CD4-positive, alpha-beta T cell treated with Interleukin-15 for 1 hour (primary cell): ENCODE results near the gene ANKRD42.
A peak's percentile ranks its signal among the peaks of the same experiment; 100 is the strongest.
"Not testable (repeated sequence)": the region's sequence is repeated elsewhere in the genome, so short reads cannot be mapped to it uniquely, and the experiment has no call there.

Source experiments
- DNase-seq: peaks from one replicate; pipeline ENCODE4 v3.0.0-alpha.2; 2020

ANKRD42 gene

DNA sequence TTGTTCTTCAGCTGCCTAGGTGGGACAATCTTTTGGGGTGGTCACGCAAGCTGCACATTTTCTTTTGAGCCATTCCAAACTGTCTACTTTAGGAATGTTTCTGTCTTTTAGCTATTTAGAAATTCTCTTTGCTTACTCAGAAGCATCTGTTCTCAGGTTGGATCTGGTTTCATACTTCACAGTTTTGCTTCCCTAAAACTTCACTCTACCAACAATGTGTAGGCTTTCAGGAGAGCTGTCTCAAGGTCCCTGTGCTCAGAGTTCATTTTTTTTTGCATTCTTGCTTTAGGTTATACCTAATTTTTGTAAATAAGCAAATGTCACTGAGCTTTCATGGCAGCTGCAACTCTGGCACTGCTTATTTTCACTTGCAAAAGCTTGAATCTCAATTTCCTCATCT lies 55.9 kb downstream of the ANKRD42 start:
- DNase-seq: no peak

DNA sequence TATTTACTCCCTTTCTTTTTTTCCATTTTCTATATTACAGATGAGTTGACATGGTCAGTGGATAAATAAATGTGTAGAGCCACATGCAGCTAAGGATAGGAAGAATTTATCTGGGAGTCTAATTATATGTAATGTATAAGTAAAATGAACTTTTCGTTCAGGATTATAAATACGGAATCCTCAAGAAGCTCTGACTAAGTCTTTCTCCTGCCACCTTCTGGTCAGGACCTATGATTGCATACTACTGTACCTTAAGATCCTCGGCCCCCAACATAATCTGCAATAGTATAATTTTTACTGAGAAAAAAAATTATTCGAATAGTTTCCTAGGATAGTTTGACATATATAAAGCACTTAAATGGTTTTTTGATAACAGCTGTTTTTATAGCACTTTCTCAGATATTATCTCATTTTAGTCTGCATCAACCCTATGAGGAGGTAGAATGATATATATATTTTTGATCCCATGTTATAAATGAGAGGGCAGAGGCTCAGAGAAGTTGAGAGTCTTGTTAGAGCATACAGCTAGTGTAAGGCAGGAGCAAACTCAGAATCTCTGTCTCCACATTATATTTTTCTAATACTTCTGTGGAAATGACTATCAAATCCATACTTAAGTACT lies 56.6 kb downstream of the ANKRD42 start:
- DNase-seq: no peak

DNA sequence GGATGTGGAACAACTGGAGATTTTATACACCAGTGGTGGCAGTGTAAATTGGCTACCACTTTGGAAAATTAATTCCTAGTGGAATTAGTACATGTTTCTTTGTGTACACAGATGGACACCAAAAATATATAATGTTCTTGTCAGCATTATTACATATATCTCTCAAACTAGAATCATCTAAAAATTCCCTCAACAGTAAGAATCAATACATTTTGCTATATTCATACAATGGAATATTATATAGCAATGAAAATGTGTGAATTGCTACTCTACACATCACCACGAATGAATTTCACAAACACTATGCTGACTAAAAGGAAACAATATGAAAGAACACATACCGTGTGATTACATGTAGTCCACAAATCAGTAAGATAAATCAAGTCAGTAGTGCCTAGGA lies 58.8 kb downstream of the ANKRD42 start:
- DNase-seq: no peak

DNA sequence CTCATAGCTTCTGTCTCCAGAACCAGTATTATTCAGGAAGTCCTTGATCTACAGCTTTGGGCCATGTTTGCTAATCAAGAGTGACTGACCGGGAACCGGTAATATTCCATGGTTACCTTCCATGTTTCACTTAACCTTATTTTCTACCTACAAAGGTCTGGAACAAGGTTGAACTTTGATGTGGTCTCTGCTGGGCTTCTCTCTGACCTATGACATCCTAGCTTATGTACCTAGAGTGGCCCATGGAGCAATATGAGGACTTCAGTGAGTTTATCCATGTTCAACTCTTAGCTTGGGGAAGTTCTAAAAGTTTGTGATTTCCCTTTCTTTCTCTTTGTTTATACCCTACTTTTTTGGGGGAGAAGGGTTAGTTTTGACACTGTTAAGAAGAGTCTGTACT lies 59.4 kb downstream of the ANKRD42 start:
- DNase-seq: no peak

DNA sequence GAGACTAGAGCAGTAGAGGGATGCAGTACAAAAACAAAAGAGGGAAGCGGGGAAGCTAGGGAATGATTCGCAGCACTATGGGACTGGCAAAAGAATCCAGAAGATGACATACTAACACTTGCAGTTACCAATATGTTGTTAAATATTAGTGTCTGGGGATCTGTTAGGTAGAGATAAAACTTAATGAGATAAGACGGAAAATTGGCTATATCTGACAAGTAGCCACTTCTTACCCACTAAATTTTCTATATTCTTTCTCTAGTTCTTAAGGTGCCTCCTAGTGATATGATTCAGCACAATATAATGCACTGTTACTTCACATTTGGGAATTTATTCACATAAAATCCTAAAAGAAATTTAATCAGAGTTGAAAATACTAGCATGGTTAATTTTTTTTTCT lies 61.9 kb downstream of the ANKRD42 start:
- DNase-seq: no peak

DNA sequence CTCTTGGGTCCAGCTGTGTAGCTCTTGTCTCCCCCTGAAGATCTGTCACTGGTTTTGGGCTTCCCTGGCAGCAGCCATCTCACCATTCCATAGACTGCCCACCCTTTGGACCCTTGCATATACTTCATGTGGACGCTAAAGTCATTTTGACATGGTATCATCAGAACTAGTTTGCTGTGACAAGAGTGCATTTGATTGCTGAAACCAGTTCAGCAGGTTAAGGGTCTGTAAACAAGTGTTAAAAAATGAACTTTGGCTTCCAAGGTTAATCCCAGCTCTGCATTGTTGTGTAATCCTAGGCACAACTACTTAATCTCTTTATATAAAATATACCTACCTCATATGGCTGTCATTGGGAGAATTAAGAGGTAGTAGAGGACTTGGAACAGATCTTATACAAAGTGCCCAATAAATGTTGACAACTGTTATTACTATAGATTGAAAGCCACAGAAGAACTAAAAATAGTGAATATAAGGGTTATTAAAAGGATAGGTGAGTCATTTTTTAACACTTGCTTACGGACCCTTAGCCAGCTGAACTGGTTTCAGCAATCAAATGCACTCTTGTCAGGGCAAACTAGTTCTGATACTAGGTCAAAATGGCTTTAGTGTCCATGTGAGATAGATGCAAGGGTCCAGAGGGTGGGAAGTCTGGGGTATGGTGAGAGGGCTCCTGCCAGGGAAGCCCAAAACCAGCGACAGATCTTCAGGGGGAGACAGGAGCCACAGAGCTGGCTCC lies 63.3 kb downstream of the ANKRD42 start:
- DNase-seq: no peak

DNA sequence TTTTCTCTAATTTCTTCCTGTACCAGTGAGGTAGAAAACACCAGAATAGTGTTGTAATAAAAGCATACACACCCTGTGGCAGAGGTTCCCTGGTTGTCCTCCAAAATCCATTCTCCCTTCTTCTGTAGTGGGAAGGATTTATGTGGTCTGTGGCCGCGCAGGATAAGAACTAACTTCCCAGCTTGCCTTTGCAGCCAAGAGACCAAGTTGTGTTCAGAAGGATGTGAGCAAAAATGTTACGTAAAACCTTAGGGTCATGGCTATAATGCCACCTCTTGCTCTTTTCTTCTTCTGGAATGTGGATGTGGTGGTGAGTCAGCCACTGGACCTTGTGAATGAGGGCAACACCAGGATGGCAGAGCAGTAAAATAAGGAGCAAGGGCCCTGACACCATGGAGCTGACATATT lies 64.3 kb downstream of the ANKRD42 start:
- no peak for DNase-seq

DNA sequence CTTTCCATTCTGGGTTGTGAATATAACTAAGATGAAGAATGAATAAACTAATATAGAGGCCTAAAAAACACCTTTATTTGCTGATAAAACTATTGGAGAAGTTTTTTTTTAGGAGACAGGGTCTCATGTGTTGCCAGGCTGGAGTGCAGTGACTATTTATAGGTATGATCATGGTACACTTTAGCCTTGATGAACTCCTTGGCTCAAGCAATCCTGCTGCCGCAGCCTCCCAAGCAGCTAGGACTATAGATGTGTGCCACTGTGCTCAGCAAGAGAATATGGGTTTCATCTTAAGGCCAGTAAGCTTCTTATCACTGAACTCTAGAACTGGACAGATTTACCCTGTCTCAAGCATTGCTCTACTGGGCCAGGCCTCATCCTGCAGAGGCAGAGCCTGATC lies 66.0 kb downstream of the ANKRD42 start:
- DNase-seq: no peak

DNA sequence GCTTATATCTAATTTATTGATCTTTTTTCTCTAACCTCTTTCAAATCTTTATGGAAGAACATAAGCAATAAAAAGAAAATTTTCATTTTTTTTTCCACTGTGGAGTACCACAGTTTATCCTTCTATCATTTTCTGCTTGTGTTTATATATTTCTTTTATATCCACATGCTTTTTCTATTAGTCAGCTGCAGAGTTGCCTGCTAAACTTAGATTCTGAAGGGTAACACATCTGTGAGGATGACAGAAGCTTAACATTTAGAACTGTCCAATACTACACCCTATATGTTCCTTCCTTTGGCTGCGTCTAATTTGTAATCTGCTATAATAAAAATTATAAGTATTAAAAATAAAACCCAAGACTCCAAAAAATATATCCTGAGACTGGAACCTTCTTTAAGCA lies 71.8 kb downstream of the ANKRD42 start:
- no peak for DNase-seq

DNA sequence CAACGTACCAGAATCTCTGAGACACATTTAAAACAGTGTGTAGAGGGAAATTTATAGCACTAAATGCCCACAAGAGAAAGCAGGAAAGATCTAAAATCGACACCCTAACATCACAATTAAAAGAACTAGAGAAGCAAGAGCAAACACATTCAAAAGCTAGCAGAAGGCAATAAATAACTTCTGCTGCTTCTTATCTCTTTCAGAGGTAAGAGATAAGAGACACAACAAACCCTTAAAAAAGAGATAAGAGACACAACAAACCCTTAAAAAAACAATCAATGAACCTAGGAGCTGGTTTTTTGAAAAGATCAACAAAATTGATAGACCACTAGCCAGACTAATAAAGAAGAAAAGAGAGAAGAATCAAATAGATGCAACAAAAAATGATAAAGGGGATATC lies 75.6 kb downstream of the ANKRD42 start:
- not testable (repeated sequence) for DNase-seq

DNA sequence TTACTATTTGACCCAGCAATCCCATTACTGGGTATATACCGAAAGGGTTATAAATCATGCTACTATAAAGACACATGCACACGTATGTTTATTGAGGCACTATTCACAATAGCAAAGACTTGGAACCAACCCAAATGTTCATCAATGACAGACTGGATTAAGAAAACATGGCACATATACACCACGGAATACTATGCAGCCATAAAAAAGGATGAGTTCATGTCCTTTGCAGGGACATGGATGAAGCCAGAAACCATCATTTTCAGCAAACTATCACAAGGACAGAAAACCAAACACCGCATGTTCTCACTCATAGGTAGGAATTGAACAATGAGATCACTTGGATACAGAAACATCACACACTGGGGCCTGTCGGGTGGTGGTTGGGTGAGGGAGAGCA lies 78.2 kb downstream of the ANKRD42 start:
- DNase-seq: not testable (repeated sequence)

DNA sequence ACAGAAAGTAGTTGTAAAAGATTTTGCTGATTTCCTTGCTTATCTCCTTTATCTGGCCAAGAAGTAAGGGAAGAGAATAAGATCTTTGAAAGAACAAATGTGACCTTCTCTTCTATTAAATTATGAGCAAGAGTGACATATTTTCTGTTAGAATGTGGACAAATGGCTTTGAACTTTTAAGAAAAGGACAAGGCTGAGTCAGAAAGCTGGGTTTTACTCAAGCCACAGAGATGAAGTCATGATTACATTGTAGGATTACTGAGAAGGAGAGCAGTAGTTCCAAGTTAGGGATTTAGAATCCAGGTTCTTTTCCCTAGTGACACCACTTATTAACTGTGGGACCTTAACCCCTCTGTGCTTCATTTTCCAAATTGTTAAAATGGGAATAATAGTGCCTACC lies 79.1 kb downstream of the ANKRD42 start:
- no peak for DNase-seq

DNA sequence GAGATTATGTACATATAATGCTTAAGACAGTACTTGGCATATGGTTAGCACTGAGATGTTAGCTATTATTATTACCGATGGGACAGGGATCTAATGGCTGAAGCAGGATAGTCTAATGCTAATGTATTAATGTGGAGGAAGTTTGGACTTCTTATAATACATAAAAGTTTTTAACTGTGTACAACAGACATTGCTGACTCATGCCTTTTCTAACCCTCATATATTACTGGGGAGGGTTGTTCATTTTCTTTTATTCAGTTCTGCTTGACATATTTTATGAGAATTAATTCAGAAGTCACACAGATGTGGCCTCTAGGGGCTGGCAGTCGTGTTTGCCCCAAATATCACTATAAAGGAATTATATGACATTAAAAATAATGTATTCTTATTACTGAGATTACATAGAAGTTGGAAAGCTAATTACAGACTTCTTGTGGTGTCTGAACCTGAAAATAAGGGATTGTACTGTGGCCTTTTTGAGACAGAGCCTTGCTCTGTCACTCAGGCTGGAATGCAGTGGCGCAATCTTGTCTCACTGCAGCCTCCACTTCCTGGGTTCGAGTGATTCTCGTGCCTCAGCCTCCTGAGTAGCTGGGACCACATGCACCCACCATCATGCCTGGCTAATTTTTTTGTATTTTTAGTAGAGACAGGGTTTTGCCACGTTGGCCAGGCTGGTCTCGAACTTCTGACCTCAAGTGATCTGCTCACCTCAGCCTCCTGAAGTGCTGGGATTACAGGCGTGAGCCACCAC lies 82.6 kb downstream of the ANKRD42 start:
- DNase-seq: no peak

DNA sequence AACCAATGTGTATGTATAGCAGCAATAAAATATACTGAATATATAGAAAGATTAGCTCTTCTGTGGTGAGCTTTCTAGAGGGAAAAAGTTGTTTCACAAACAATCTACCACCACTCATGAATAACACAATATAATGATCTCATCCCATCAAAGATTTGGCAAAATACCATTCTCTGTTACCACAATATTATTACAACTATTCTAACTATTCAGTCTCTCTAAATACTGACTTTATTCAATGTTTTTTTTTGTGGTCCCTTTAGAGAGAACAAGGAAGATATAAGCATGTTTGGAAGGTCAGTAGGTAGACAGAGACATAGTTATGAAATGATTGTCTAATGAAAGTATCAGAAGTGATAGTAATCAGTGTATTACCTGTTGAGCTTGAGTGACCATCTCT lies 84.8 kb downstream of the ANKRD42 start:
- no peak for DNase-seq

DNA sequence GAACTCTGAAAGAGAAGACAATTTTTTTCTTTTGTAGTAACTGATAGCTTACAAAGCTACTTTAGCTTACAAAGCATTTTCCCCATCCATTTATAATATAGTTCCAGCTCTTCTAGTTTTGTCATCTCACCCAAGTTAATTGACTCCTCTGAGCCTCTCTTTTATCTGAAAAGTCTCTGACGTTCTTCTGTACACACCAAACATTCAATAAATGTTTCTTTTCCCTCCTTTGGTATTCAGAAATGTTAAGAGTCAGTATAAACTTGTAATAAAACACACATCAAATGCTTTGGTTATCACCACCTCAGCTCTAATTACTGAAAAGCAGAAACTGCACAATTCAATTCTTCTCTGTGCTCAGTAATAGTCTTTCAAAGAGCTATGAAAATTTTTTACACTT lies 86.7 kb downstream of the ANKRD42 start:
- DNase-seq: no peak

DNA sequence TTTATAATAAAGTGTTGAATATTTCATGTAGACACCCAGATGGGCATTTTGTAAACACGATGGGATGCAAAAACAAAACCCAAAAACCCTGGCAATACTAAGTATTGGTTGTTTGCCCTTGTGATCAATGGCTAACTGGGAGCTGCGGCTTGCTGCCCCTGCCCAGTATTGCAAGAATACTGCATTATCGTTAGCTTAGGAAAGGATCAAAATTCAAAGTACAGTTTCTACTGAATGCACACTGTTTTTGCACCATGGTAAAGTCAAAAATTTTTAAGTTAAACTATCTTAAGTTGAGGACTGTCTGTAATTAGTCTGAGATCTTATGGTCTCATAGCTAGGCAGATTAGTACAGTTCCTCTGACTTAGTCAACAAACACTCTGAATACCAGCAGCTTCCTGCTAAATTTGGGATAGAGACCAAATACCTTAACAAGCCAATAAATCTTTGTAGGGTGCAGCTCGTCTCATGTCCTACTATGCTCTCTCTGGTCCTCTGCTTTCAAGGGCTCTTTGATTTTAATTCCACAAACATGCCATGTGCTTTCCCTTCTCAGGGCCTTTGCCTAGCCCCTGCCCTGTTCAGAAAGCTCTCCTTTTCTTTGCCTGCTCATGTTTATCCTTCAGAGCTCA lies 88.7 kb downstream of the ANKRD42 start:
- DNase-seq: no peak

DNA sequence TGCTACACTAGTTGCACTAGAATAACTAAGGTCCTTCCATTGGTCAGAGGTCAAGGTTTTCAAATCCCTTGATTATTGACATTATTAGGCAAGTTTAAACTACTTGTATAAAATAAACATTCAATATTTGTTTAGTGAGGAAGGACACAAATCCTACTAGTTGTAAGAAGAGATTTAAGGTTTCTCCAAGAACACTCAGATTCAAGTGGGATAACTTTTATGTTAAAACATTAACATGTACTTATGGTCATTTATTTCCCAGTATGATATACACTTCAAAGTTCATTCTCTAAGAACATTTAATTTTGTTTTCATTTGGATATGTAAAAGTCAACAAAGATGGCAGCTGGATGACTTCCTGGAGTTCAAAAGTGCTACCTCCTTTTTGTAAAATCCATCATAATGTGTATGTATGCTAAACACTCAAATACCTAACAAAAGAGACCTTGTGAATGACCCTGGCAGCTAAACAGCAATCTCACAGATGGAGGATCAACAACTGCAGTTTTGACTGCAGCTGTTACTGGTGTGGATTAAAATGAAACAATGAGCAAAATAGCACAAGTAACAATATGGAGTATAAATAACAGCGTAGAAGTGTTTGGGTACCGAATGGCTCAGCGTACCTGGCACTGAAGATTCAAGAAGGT lies 91.1 kb downstream of the ANKRD42 start:
- no peak for DNase-seq

DNA sequence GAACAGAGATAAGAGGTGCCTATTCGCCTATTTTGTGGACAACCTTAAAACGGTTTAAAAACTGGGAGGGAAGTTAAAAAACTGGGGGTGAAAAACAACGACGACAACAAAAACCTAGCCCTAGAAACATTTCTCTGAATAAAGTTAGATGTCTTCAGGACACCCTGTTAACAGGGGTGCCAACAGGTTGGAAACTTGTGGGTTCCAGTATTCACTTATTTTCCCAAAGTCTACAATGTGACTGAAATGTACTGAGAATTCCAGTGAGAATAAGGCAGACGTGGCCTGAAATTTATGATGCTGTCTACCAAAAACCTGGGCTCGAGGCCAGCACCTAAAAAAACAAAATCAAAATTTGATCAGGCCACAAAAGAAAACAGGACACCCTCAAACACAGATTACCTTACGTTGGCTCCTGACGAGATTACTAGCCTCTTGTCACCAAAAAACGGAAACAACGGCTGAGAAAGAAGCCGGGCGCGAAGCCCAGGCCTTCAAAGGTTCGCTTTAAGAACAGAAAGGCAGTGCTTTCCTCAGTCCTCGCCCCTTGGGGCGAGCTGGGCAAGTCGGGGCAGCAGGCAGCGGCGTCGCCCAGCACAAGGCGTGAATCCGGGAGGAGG lies 91.7 kb downstream of the ANKRD42 start:
- DNase-seq: no peak

DNA sequence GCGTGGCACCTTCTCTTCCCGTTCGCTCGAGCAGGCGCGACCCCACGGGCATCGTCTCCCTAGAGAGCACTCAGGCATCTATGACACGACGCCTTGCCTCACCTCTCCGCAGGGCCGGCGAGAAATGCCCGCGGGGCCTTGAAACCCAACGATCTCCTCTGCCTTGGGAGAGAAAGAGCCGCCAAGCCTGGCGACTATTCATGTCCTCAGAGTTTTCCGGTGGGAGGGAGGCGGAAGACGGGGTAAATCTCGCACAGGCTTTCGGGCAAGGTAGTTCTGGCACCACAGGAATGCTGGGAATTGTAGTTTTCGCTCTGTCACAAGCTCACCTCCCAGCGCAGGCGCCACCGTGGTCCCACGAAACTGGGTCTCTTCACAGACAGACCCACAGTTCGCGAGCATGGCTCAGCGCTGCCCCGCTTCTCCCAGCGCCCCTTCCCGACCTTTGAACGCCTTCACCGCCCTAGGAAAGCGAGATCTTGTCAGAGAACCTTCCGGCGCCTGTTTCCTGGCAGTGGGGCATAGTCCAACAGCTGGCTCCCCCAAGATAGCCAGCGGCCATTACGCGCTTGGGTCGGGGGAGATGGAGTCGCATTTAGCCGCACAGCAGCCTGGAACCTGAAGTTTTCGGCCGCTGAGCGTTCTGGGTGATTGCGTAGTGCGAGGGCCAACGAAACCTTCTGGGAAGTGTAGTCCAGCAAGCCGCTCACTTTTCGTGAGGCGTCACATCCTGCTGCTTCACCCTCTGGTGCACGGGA lies 92.4 kb downstream of the ANKRD42 start, which contains the start of gene CCDC90B:
TSS of gene CCDC90B (minus strand) at position 597 of the 758 bp plus-strand sequence. CDS start at position 202, 395 bp downstream.
- DNase-seq: peak; percentile 95

DNA sequence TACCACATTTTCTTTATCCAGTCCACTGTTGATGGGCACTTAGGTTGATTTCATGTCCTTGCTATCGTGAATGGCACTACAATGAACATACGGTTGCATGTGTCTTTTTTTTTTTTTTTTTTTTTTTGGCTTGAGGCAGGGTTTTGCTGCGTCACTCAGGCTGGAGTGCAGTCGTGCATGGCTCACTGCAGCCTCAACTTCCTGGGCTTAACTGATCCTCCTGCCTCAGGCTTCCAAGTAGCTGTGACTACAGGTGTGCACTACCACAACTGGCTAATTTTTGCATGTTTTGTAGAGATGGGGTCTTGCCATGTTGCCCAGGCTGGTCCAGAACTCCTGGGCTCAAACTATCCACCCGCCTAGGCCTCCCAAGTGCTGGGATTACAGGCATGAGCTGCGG lies 94.1 kb downstream of the ANKRD42 start:
- no peak for DNase-seq

DNA sequence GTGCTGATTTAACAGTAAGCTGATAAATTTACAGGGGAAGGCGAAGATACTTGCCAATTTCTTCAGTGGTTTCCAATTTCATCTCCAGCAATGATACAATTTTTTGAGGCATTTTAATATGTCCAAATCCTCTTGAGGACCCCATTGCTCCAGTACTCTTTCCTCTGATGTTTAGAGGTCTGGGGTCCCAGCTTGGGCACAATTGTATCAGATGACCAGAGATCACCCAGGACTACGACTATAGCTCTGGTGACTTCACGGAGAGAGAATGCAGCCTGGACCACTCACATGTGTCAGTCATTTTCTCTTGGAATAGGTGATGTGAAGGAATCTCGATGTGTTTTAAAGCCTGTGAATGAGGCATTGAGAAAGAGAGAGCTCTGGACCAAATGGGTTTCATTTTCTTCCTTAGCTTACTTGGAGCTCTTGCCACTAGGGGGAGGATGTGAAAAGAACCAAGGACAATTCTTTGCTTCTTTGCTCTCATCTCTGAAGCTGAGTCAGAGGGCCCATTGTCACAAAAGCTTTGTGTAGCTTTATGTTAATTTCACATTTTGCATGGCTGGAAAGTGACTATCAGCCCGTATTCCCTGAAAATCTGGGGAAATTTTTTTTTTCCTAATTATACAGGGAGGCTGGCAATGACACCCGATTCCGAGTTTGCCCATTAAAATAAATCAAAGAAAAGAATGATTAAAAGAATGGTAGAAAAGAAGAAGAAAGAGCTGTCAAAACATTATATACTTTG lies 99.4 kb downstream of the ANKRD42 start:
- DNase-seq: no peak
